ENCODE measurements around the gene SCN4B.

- TF ChIP-seq CTCF (IDR thresholded peaks at IDR 0.05; ENCODE audit: borderline replicate concordance, extremely low read depth, low read length, poor library complexity, severe bottlenecking) = no peak
- TF ChIP-seq EZH2 (IDR thresholded peaks at IDR 0.05; ENCODE audit: borderline replicate concordance, low read depth, low read length, severe bottlenecking) = no peak
These were observed 6.1 kb downstream of the SCN4B start for GRCh38 chr11:118146554-118146953.

Data from DND-41 (cell line).